Measurements from ENCODE around the gene FOLR2.

The FOLR2 gene

GRCh38 chr11:72231396-72232259, 15.0 kb downstream of the FOLR2 start:
- peaks cover 98% of the 10 kb centered on the region for H3K36me3 ChIP-seq (ENCODE audit: control insufficient read depth, insufficient read depth, low read length)
- H3K9ac ChIP-seq (ENCODE audit: low read length) = no peak overlapping the region
- H3K9me3 ChIP-seq (ENCODE audit: control insufficient read depth, insufficient read depth, low read depth, low read length) = no peaks in the 10 kb centered on the region
- H3K4me3 ChIP-seq (ENCODE audit: low read depth, low read length) = no peak overlapping the region
- H3K27ac ChIP-seq (ENCODE audit: low read depth, low read length) = no peak overlapping the region
- no peaks in the 10 kb centered on the region for H3K4me1 ChIP-seq (ENCODE audit: control insufficient read depth, insufficient read depth, low read length)
- H3K27me3 ChIP-seq (ENCODE audit: control insufficient read depth, insufficient read depth, low read length) = no peaks in the 10 kb centered on the region

GRCh38 chr11:72232260-72233055, 15.9 kb downstream of the FOLR2 start:
- Histone ChIP-seq H3K9ac (ENCODE audit: low read length) (no peak overlapping the region), H3K27me3 (ENCODE audit: control insufficient read depth, insufficient read depth, low read length) (no peaks in the 10 kb centered on the region), H3K9me3 (ENCODE audit: control insufficient read depth, insufficient read depth, low read depth, low read length) (no peaks in the 10 kb centered on the region), H3K36me3 (ENCODE audit: control insufficient read depth, insufficient read depth, low read length) (peaks cover 99% of the 10 kb centered on the region), H3K27ac (ENCODE audit: low read depth, low read length) (no peak overlapping the region), H3K4me3 (ENCODE audit: low read depth, low read length) (no peak overlapping the region), H3K4me1 (ENCODE audit: control insufficient read depth, insufficient read depth, low read length) (peaks cover 4% of the 10 kb centered on the region)

- peaks cover 96% of the 10 kb centered on the region for H3K36me3 ChIP-seq (ENCODE audit: control insufficient read depth, insufficient read depth, low read length)
- H3K4me1 ChIP-seq (ENCODE audit: control insufficient read depth, insufficient read depth, low read length) = peaks cover 10% of the 10 kb centered on the region
- H3K4me3 ChIP-seq (ENCODE audit: low read depth, low read length) = no peak overlapping the region
- no peak overlapping the region for H3K27ac ChIP-seq (ENCODE audit: low read depth, low read length)
- no peaks in the 10 kb centered on the region for H3K9me3 ChIP-seq (ENCODE audit: control insufficient read depth, insufficient read depth, low read depth, low read length)
- no peaks in the 10 kb centered on the region for H3K27me3 ChIP-seq (ENCODE audit: control insufficient read depth, insufficient read depth, low read length)
- no peak overlapping the region for H3K9ac ChIP-seq (ENCODE audit: low read length)
These were observed 16.6 kb downstream of the FOLR2 start for GRCh38 chr11:72233056-72233772.

GRCh38 chr11:72233773-72234513, 17.3 kb downstream of the FOLR2 start:
- no peak overlapping the region for H3K9ac ChIP-seq (ENCODE audit: low read length)
- no peak overlapping the region for H3K4me3 ChIP-seq (ENCODE audit: low read depth, low read length)
- H3K4me1 ChIP-seq (ENCODE audit: control insufficient read depth, insufficient read depth, low read length) = peaks cover 15% of the 10 kb centered on the region
- peaks cover 3% of the 10 kb centered on the region; the same call in 1 of the 2 replicates for H3K27me3 ChIP-seq (ENCODE audit: control insufficient read depth, insufficient read depth, low read length)
- peaks cover 88% of the 10 kb centered on the region for H3K36me3 ChIP-seq (ENCODE audit: control insufficient read depth, insufficient read depth, low read length)
- no peaks in the 10 kb centered on the region for H3K9me3 ChIP-seq (ENCODE audit: control insufficient read depth, insufficient read depth, low read depth, low read length)
- H3K27ac ChIP-seq (ENCODE audit: low read depth, low read length) = no peak overlapping the region

GRCh38 chr11:72234514-72234830, 17.9 kb downstream of the FOLR2 start:
- peaks cover 18% of the 10 kb centered on the region for H3K4me1 ChIP-seq (ENCODE audit: control insufficient read depth, insufficient read depth, low read length)
- H3K9me3 ChIP-seq (ENCODE audit: control insufficient read depth, insufficient read depth, low read depth, low read length) = no peaks in the 10 kb centered on the region
- H3K9ac ChIP-seq (ENCODE audit: low read length) = no peak overlapping the region
- H3K27ac ChIP-seq (ENCODE audit: low read depth, low read length) = no peak overlapping the region
- peaks cover 83% of the 10 kb centered on the region for H3K36me3 ChIP-seq (ENCODE audit: control insufficient read depth, insufficient read depth, low read length)
- H3K4me3 ChIP-seq (ENCODE audit: low read depth, low read length) = no peak overlapping the region
- peaks cover 8% of the 10 kb centered on the region for H3K27me3 ChIP-seq (ENCODE audit: control insufficient read depth, insufficient read depth, low read length)

- Histone ChIP-seq H3K9me3 (ENCODE audit: control insufficient read depth, insufficient read depth, low read depth, low read length) (no peaks in the 10 kb centered on the region), H3K9ac (ENCODE audit: low read length) (no peak overlapping the region), H3K36me3 (ENCODE audit: control insufficient read depth, insufficient read depth, low read length) (peaks cover 78% of the 10 kb centered on the region)
These were observed 18.3 kb downstream of the FOLR2 start for GRCh38 chr11:72234920-72235319.

GRCh38 chr11:72235351-72236057, 18.9 kb downstream of the FOLR2 start:
- Histone ChIP-seq H3K9ac (ENCODE audit: low read length) (no peak overlapping the region), H3K36me3 (ENCODE audit: control insufficient read depth, insufficient read depth, low read length) (peaks cover 73% of the 10 kb centered on the region), H3K27me3 (ENCODE audit: control insufficient read depth, insufficient read depth, low read length) (peaks cover 18% of the 10 kb centered on the region), H3K9me3 (ENCODE audit: control insufficient read depth, insufficient read depth, low read depth, low read length) (no peaks in the 10 kb centered on the region), H3K4me3 (ENCODE audit: low read depth, low read length) (no peak overlapping the region), H3K4me1 (ENCODE audit: control insufficient read depth, insufficient read depth, low read length) (peaks cover 25% of the 10 kb centered on the region), H3K27ac (ENCODE audit: low read depth, low read length) (no peak overlapping the region)

More at GRCh38 chr11:72234920-72235319, 18.3 kb downstream of the FOLR2 start:
- Histone ChIP-seq H3K4me3 (ENCODE audit: low read depth, low read length) (no peak overlapping the region), H3K27ac (ENCODE audit: low read depth, low read length) (no peak overlapping the region), H3K4me1 (ENCODE audit: control insufficient read depth, insufficient read depth, low read length) (peaks cover 19% of the 10 kb centered on the region), H3K27me3 (ENCODE audit: control insufficient read depth, insufficient read depth, low read length) (peaks cover 13% of the 10 kb centered on the region)

GRCh38 chr11:72236083-72236697, 19.6 kb downstream of the FOLR2 start:
- Histone ChIP-seq H3K27ac (ENCODE audit: low read depth, low read length) (no peak overlapping the region), H3K9me3 (ENCODE audit: control insufficient read depth, insufficient read depth, low read depth, low read length) (no peaks in the 10 kb centered on the region), H3K9ac (ENCODE audit: low read length) (no peak overlapping the region), H3K27me3 (ENCODE audit: control insufficient read depth, insufficient read depth, low read length) (peaks cover 25% of the 10 kb centered on the region), H3K36me3 (ENCODE audit: control insufficient read depth, insufficient read depth, low read length) (peaks cover 66% of the 10 kb centered on the region), H3K4me3 (ENCODE audit: low read depth, low read length) (no peak overlapping the region), H3K4me1 (ENCODE audit: control insufficient read depth, insufficient read depth, low read length) (peaks cover 30% of the 10 kb centered on the region)

GRCh38 chr11:72236774-72237111, 20.1 kb downstream of the FOLR2 start:
- H3K9me3 ChIP-seq (ENCODE audit: control insufficient read depth, insufficient read depth, low read depth, low read length) = no peaks in the 10 kb centered on the region
- no peak overlapping the region for H3K27ac ChIP-seq (ENCODE audit: low read depth, low read length)
- peaks cover 30% of the 10 kb centered on the region for H3K4me1 ChIP-seq (ENCODE audit: control insufficient read depth, insufficient read depth, low read length)
- H3K27me3 ChIP-seq (ENCODE audit: control insufficient read depth, insufficient read depth, low read length) = peaks cover 31% of the 10 kb centered on the region
- no peak overlapping the region for H3K4me3 ChIP-seq (ENCODE audit: low read depth, low read length)
- peaks cover 60% of the 10 kb centered on the region for H3K36me3 ChIP-seq (ENCODE audit: control insufficient read depth, insufficient read depth, low read length)
- H3K9ac ChIP-seq (ENCODE audit: low read length) = no peak overlapping the region
